ENCODE data around the gene HGFAC. TPM values are rescaled to one million over a fixed set of nuclear protein-coding genes. Genes with fewer than 3 reads are reported as not detected.

Gene HGFAC
- total RNA-seq: under 1 TPM; 0.33 to 0.55 (median 0.38) TPM
- under 1 TPM in 1 of 3 donors, not detected in 2; 0.22 TPM for polyA plus RNA-seq

DNA sequence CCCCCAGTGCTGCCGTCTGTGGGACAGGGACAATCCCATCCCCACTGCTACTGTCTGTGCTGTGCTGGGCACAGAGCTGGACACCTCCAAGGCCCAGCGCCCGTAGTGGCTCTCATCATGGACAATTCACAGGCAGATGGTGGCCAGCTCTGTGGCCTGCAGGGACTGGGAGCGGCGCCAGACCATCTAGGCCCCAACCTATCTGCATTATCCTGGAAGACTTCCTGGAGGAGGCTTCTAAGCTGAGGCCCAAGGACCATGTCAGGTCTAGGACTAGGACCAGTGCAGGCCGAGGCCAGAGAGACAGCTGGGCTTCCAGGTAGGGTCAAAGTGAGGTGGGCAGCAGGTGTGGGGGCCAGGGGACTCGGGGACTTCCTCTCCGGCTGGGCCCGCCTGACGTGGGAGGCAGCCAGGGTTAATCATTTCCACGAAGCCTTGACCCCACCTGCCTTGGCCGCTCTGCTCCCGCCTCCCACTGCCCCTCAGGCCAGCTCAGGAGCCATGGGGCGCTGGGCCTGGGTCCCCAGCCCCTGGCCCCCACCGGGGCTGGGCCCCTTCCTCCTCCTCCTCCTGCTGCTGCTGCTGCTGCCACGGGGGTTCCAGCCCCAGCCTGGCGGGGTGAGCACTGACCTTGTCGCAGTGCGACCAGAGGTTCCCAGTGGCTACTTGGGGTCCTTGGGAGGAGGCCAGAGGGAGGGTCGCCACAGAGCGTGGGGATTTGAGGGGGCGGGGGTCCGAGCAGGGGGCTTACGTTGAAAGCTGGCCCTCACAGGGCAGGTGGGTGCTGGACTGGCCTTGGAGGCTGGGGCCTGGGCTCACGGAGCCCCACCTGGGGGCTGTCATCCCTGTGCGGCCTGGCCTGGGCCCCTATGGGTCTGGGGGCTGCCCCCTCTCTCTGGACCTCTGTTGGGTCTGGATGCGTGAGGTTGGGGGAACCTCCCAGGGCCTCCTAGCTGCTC is at the start of gene HGFAC:
TSS of gene HGFAC (plus strand) at position 468 of the 959 bp plus-strand sequence. CDS start at position 502, 34 bp downstream.
- Histone ChIP-seq H3K9me3 (no peaks in the 10 kb centered on the region), H3K27me3 (peaks cover 0 to 3% (median 0%) of the 10 kb centered on the region in 3 donors), H3K4me1 (peaks cover 0 to 6% (median 0%) of the 10 kb centered on the region in 4 donors), H3K36me3 (no peaks in the 10 kb centered on the region), H3K27ac (no peak within 1 kb of the TSS), H3K4me3 (no peak within 1 kb of the TSS)
- TF ChIP-seq CTCF (IDR thresholded peaks at IDR 0.05) (no peak), EP300 (IDR thresholded peaks at IDR 0.05) (no peak), POLR2A (IDR thresholded peaks at IDR 0.05) (no peak), POLR2AphosphoS5 (IDR thresholded peaks at IDR 0.05) (no peak)
- no peak for DNase-seq
- intact Hi-C loops (cut with DNase I): loop anchor here (5.0 to 10.0 kb wide), 2 partner anchors 237 to 334 kb away; no protein-coding TSS in a partner anchor
- WGBS, 2 donors: 46 to 82% methylated on average over 27 of the region's 27 CpGs

DNA sequence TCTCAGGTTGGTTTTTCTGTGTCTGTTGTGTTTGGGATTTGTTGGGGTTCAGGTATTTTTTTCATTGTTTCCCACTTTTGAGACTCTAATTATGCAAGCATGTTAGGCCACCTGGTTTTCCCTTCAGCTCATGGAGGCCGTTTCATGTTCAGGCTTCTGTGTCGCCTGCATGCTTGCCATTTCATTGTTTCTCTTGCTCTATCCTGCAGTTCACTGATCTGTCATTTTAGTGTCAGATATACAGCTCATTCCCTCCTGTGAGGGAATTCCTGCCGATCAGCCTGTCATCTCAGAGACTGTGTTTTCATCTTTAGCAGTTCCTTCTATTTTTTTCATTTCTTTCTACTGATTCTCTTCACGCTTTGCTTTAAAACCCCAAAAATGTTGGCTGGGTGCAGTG is 49.4 kb upstream of the HGFAC start:
- Histone ChIP-seq H3K27ac (no peak overlapping the region), H3K9me3 (no peaks in the 10 kb centered on the region), H3K4me1 (peaks cover 0 to 21% (median 18%) of the 10 kb centered on the region in 4 donors), H3K27me3 (no peaks in the 10 kb centered on the region), H3K4me3 (no peak overlapping the region), H3K36me3 (no peaks in the 10 kb centered on the region)
- no peak for TF ChIP-seq POLR2A (IDR thresholded peaks at IDR 0.05)
- no peak for TF ChIP-seq CTCF (IDR thresholded peaks at IDR 0.05)
- no peak for TF ChIP-seq EP300 (IDR thresholded peaks at IDR 0.05)
- no peak for TF ChIP-seq POLR2AphosphoS5 (IDR thresholded peaks at IDR 0.05)
- peak; percentile 2 for DNase-seq
- intact Hi-C loops (cut with DNase I): no loop called here
- 88 to 89% methylated on average over 4 of the region's 4 CpGs for WGBS, 2 donors

- no peak for TF ChIP-seq POLR2A (IDR thresholded peaks at IDR 0.05)
- no peak for TF ChIP-seq POLR2AphosphoS5 (IDR thresholded peaks at IDR 0.05)
- TF ChIP-seq EP300 (IDR thresholded peaks at IDR 0.05): no peak
- TF ChIP-seq CTCF (IDR thresholded peaks at IDR 0.05): no peak
- Histone ChIP-seq H3K4me1 (peaks cover 0 to 13% (median 11%) of the 10 kb centered on the region in 4 donors), H3K9me3 (no peaks in the 10 kb centered on the region), H3K4me3 (no peak overlapping the region), H3K27me3 (no peaks in the 10 kb centered on the region), H3K27ac (no peak overlapping the region), H3K36me3 (no peaks in the 10 kb centered on the region)
- intact Hi-C loops (cut with DNase I): no loop called here
- 90 to 93% methylated on average over 8 of the region's 8 CpGs for WGBS, 2 donors
- peak; percentile 48 for DNase-seq
Observed at GRCh38 chr4:3393171-3393570, 48.6 kb upstream of the HGFAC start.

DNA sequence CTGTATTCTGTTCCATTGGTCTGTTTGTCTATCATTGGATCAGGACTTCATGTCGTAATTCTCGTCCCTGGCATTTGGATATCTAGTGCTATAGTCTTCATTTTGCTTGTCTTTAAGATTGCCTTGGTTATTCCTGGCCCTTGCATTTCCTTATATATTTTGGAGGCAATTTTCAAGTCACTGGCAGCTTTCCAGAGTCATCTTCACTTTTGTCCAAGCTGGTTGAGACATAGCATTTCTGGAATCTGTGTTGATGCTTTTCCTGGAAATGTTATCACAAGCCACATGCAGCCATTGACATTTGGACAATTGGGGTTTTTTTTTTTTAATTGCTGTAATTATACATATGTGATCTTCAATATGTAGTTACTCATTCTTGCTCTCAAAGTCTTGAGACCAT is 45.2 kb upstream of the HGFAC start:
- H3K36me3 ChIP-seq: no peaks in the 10 kb centered on the region
- TF ChIP-seq POLR2AphosphoS5 (IDR thresholded peaks at IDR 0.05) (no peak), CTCF (IDR thresholded peaks at IDR 0.05) (no peak), POLR2A (IDR thresholded peaks at IDR 0.05) (no peak), EP300 (IDR thresholded peaks at IDR 0.05) (no peak)
- no peaks in the 10 kb centered on the region for H3K4me1 ChIP-seq
- H3K27ac ChIP-seq: no peak overlapping the region
- no peaks in the 10 kb centered on the region for H3K27me3 ChIP-seq
- H3K9me3 ChIP-seq: no peaks in the 10 kb centered on the region
- no peak overlapping the region for H3K4me3 ChIP-seq
- intact Hi-C loops (cut with DNase I): no loop called here
- WGBS, 2 donors: 72 to 98% methylated on average over 2 of the region's 2 CpGs
- no peak for DNase-seq

Measured in sigmoid colon (tissue), 7 donors.